IMR-90 (cell line): ENCODE measurements around the gene OCLN. TPM values are rescaled to one million over a fixed set of nuclear protein-coding genes. Genes with fewer than 3 reads are reported as not detected.

Experiments
- ATAC-seq: fragments of 200-7000 bp; cut with Tn5 transposase; 2 replicates; pipeline ENCODE4 v1.9.1; 2020; ENCODE audit warnings: low read depth, mild to moderate bottlenecking, moderate library complexity
- BruUV-seq: library from RNA; stranded (reverse); fragments of 400-500 nt; replicated peaks from 2 replicates; lab custom pipeline; 2021; lab: Mats Ljungman, UMichigan
- CTCF ChIA-PET: fragments of 300-600 bp; formaldehyde crosslinking; extraction: SDS; loops from one replicate; lab custom pipeline; 2021; ENCODE audit warnings: antibody characterized with exemption; lab: Yijun Ruan, JAX
- POLR2A ChIA-PET: fragments of 300-600 bp; sonication (Branson Sonifier 250); formaldehyde crosslinking; loops from one replicate; lab custom pipeline; 2022; ENCODE audit warnings: antibody characterized with exemption; ENCODE audit not compliant: unreplicated experiment; lab: Charles Lee
- DNase-seq: peaks from one replicate; pipeline ENCODE4 v3.0.0; 2013
- H2AFZ ChIP-seq: replicated peaks from 2 replicates; pipeline ENCODE3; 2013; ENCODE audit warnings: low read length, mild to moderate bottlenecking; ENCODE audit not compliant: poor library complexity
- H2AK5ac ChIP-seq: 2 replicates; pipeline ENCODE4 v1.6.1; 2013; ENCODE audit warnings: low read depth, low read length, inconsistent platforms
- H2AK9ac ChIP-seq: replicated peaks from 2 replicates; pipeline ENCODE3; 2013; ENCODE audit warnings: mild to moderate bottlenecking, low read depth, low read length, moderate library complexity; ENCODE audit not compliant: poor library complexity
- H2BK120ac ChIP-seq: 2 replicates; pipeline ENCODE4 v1.6.1; 2013; ENCODE audit warnings: low read depth, low read length, inconsistent platforms
- H2BK15ac ChIP-seq: 3 replicates; pipeline ENCODE4 v1.6.1; 2013; ENCODE audit warnings: low read depth, low read length, inconsistent platforms
- H2BK20ac ChIP-seq: 2 replicates; pipeline ENCODE4 v1.6.1; 2013; ENCODE audit warnings: low read depth, mild to moderate bottlenecking, inconsistent platforms, low read length, moderate library complexity
- H2BK5ac ChIP-seq: 2 replicates; pipeline ENCODE4 v1.6.1; 2013; ENCODE audit warnings: mild to moderate bottlenecking, low read depth, low read length, inconsistent platforms; ENCODE audit not compliant: poor library complexity, severe bottlenecking
- H3K14ac ChIP-seq: replicated peaks from 2 replicates; pipeline ENCODE4 v1.6.1; 2013; ENCODE audit warnings: low read depth, low read length, inconsistent platforms
- H3K18ac ChIP-seq: 2 replicates; pipeline ENCODE4 v1.6.1; 2013; ENCODE audit warnings: low read depth, low read length, control low read depth
- H3K23ac ChIP-seq: 2 replicates; pipeline ENCODE4 v1.6.1; 2013; ENCODE audit warnings: low read depth, low read length, inconsistent platforms
- H3K27ac ChIP-seq: 2 replicates; pipeline ENCODE4 v1.5.1; 2013; ENCODE audit warnings: mild to moderate bottlenecking, control low read depth, low read length; ENCODE audit not compliant: insufficient read depth
- H3K27me3 ChIP-seq: 2 replicates; pipeline ENCODE4 v1.6.1; 2013; ENCODE audit warnings: low read length; ENCODE audit not compliant: control insufficient read depth, insufficient read depth
- H3K36me3 ChIP-seq: 2 replicates; pipeline ENCODE4 v1.6.1; 2013; ENCODE audit warnings: low read length, mixed read lengths; ENCODE audit not compliant: control insufficient read depth, insufficient read depth
- H3K4ac ChIP-seq: 2 replicates; pipeline ENCODE4 v1.6.1; 2013; ENCODE audit warnings: low read depth, low read length, inconsistent platforms
- H3K4me1 ChIP-seq: 2 replicates; pipeline ENCODE4 v1.6.1; 2013; ENCODE audit warnings: low read length, mixed read lengths; ENCODE audit not compliant: control insufficient read depth, insufficient read depth
- H3K4me2 ChIP-seq: 2 replicates; pipeline ENCODE4 v1.6.1; 2013; ENCODE audit warnings: low read depth, mild to moderate bottlenecking, control low read depth, low read length, moderate library complexity
- H3K4me3 ChIP-seq: 2 replicates; pipeline ENCODE4 v1.5.1; 2013; ENCODE audit warnings: low read depth, mild to moderate bottlenecking, control low read depth, low read length, moderate library complexity; ENCODE audit not compliant: insufficient read depth
- H3K56ac ChIP-seq: 2 replicates; pipeline ENCODE4 v1.6.1; 2013; ENCODE audit warnings: low read length, inconsistent platforms; ENCODE audit not compliant: insufficient read depth; ENCODE audit errors: extremely low read depth
- H3K79me1 ChIP-seq, 2 experiments: 2 replicates each; pipeline ENCODE4 v1.6.1; 2013; ENCODE audit warnings: low read length in 2 of 2, inconsistent platforms in 1 of 2, low read depth in 1 of 2
- H3K9ac ChIP-seq: 2 replicates; pipeline ENCODE4 v1.6.1; 2013; ENCODE audit warnings: low read depth, low read length, control low read depth
- H3K9me1 ChIP-seq: 2 replicates; pipeline ENCODE4 v1.6.1; 2013; ENCODE audit warnings: low read length, inconsistent platforms; ENCODE audit not compliant: insufficient read depth
- H3K9me3 ChIP-seq: 2 replicates; pipeline ENCODE4 v1.6.1; 2013; ENCODE audit warnings: low read length; ENCODE audit not compliant: control insufficient read depth, insufficient read depth
- H4K20me1 ChIP-seq: 2 replicates; pipeline ENCODE4 v1.6.1; 2013; ENCODE audit warnings: low read length, inconsistent platforms; ENCODE audit not compliant: insufficient read depth
- H4K5ac ChIP-seq: 2 replicates; pipeline ENCODE4 v1.6.1; 2013; ENCODE audit warnings: mild to moderate bottlenecking, low read depth, low read length, control low read depth
- H4K8ac ChIP-seq, 2 experiments: 2 replicates each; pipeline ENCODE4 v1.6.1; 2013; ENCODE audit warnings: low read depth in 2 of 2, low read length in 2 of 2, control low read depth in 1 of 2, inconsistent platforms in 1 of 2
- H4K91ac ChIP-seq: 2 replicates; pipeline ENCODE4 v1.6.1; 2013; ENCODE audit warnings: low read depth, low read length, inconsistent platforms; ENCODE audit not compliant: insufficient read depth
- BHLHE40 ChIP-seq: fragments of 150-350 bp; IDR thresholded peaks from 2 replicates; pipeline ENCODE4 v1.6.1; 2016; ENCODE audit warnings: mild to moderate bottlenecking, low read depth, low read length
- CEBPB ChIP-seq: IDR thresholded peaks from 2 replicates; pipeline ENCODE4 v1.6.1; 2012; ENCODE audit warnings: low read depth, low read length, improper control_type of control experiment
- CHD1 ChIP-seq: IDR thresholded peaks from 2 replicates; pipeline ENCODE4 v1.6.1; 2012; ENCODE audit warnings: low read depth, low read length, improper control_type of control experiment
- FOS ChIP-seq: fragments of 150-350 bp; IDR thresholded peaks from 2 replicates; pipeline ENCODE4 v1.6.1; 2016; ENCODE audit warnings: low read depth, low read length
- MAFK ChIP-seq: IDR thresholded peaks from 2 replicates; pipeline ENCODE4 v1.6.1; 2012; ENCODE audit warnings: low read depth, low read length, improper control_type of control experiment
- MAZ ChIP-seq: IDR thresholded peaks from 2 replicates; pipeline ENCODE4 v1.6.1; 2012; ENCODE audit warnings: low read depth, mild to moderate bottlenecking, low read length, improper control_type of control experiment, moderate library complexity, borderline replicate concordance
- NFE2L2 ChIP-seq: fragments of 150-350 bp; IDR thresholded peaks from 2 replicates; pipeline ENCODE4 v1.6.1; 2016; ENCODE audit warnings: low read depth, mild to moderate bottlenecking, low read length
- POLR2A ChIP-seq: IDR thresholded peaks from 2 replicates; pipeline ENCODE4 v1.6.1; 2012; ENCODE audit warnings: mild to moderate bottlenecking, low read depth, low read length
- RAD21 ChIP-seq: IDR thresholded peaks from 2 replicates; pipeline ENCODE4 v1.6.1; 2012; ENCODE audit warnings: low read length, improper control_type of control experiment
- RFX5 ChIP-seq: IDR thresholded peaks from 2 replicates; pipeline ENCODE4 v1.8.0; 2012; ENCODE audit warnings: low read depth, mild to moderate bottlenecking, low read length, moderate library complexity
- SMC3 ChIP-seq: fragments of 150-350 bp; IDR thresholded peaks from 2 replicates; pipeline ENCODE4 v1.6.1; 2016; ENCODE audit warnings: low read depth, mild to moderate bottlenecking, antibody characterized with exemption, low read length, moderate library complexity
- WGBS, 2 experiments: methylation state at CpG; one replicate each; pipeline versions ENCODE4 v1.1.5 to v1.1.7; 2013; ENCODE audit warnings: missing lambda C conversion rate in 2 of 2; ENCODE audit not compliant: insufficient read length in 1 of 2; ENCODE audit errors: extremely low coverage in 2 of 2; 5-methylcytosine and 5-hydroxymethylcytosine counted together
- dilution Hi-C: fragments of 300-500 bp; cut with HindIII; formaldehyde crosslinking; loops from one replicate; pipeline ENCODE4 v1.14.3; 2018; ENCODE audit warnings: low sequenced_read_pairs; ENCODE audit not compliant: unreplicated experiment
- in situ Hi-C: fragments of 300-500 bp; cut with MboI; formaldehyde crosslinking; loops from 3 replicates; pipeline ENCODE4 v1.14.3; 2019; ENCODE audit warnings: low sequenced_read_pairs, inconsistent platforms, mixed read lengths
- intact Hi-C: fragments of 100-400 bp; cut with micrococcal nuclease; formaldehyde crosslinking; loops from 2 replicates; pipeline ENCODE4 v1.10.0; 2022
- polyA plus RNA-seq, 3 experiments: library from polyadenylated mRNA; depleted of rRNA; stranded (reverse); fragments of >200 nt; gene quantifications; 2 replicates each; pipeline ENCODE4 v1.2.3, GENCODE V29; 2012; ENCODE audit warnings: low replicate concordance in 1 of 3
- total RNA-seq: library from RNA; depleted of rRNA; stranded (reverse); fragments of >200 nt; gene quantifications from 2 replicates; pipeline ENCODE4 v1.2.3, GENCODE V29; 2012
- TF ChIP-seq, protein P1 (sequence below): conservative IDR thresholded peaks from 2 replicates; pipeline ENCODE4 v1.5.1; 2012; ENCODE audit warnings: mild to moderate bottlenecking, low read depth, low read length, improper control_type of control experiment

The OCLN gene
- total and polyA plus RNA-seq, 2 of the 4 experiments (the other 2 are of a cell fraction) = 0.72 to 0.99 TPM

DNA sequence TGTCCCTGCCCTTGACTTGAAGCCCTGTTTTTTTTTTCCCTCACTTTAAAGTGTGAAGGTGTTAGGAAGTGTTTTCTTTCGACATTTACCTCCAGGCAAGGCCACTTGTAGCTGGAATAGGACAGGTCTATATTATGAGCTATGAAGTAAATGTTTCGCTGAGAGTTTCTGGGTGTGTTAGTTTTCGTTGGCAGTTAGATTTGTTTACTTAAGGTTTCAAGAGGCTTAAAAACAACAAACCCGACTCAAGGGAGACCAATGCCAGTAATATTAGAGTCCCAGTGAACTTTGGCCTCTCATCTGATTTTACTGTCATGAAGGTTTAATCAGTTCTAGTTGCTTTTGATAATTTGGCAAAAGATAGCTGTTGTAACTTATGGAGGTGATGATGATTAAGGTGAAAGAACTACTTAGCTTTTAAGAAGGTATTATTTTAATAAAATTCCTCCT is 25.2 kb downstream of the OCLN start:
- H4K91ac ChIP-seq = no peak overlapping the region
- no peaks in the 10 kb centered on the region for H3K36me3 ChIP-seq
- no peaks in the 10 kb centered on the region for H3K79me1 ChIP-seq
- TF ChIP-seq, protein P1, sequence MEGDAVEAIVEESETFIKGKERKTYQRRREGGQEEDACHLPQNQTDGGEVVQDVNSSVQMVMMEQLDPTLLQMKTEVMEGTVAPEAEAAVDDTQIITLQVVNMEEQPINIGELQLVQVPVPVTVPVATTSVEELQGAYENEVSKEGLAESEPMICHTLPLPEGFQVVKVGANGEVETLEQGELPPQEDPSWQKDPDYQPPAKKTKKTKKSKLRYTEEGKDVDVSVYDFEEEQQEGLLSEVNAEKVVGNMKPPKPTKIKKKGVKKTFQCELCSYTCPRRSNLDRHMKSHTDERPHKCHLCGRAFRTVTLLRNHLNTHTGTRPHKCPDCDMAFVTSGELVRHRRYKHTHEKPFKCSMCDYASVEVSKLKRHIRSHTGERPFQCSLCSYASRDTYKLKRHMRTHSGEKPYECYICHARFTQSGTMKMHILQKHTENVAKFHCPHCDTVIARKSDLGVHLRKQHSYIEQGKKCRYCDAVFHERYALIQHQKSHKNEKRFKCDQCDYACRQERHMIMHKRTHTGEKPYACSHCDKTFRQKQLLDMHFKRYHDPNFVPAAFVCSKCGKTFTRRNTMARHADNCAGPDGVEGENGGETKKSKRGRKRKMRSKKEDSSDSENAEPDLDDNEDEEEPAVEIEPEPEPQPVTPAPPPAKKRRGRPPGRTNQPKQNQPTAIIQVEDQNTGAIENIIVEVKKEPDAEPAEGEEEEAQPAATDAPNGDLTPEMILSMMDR = no peak
- TF ChIP-seq BHLHE40 = no peak
- no peak for TF ChIP-seq POLR2A
- no peak for TF ChIP-seq MAZ
- no peak for TF ChIP-seq CHD1
- TF ChIP-seq RFX5 = no peak
- no peak for TF ChIP-seq SMC3
- no peak for TF ChIP-seq FOS
- TF ChIP-seq CEBPB = no peak
- no peak for TF ChIP-seq NFE2L2
- no peak for TF ChIP-seq MAFK
- no peak for TF ChIP-seq RAD21
- H3K4ac ChIP-seq = no peak overlapping the region
- no peak overlapping the region for H2BK5ac ChIP-seq
- no peaks in the 10 kb centered on the region for H4K20me1 ChIP-seq
- no peak overlapping the region for H2BK120ac ChIP-seq
- peak overlapping the region; percentile 38; the same call in 1 of the 2 replicates for H3K4me2 ChIP-seq
- H3K18ac ChIP-seq = no peak overlapping the region
- H2AK5ac ChIP-seq = no peak overlapping the region
- no TSS peak for BruUV-seq
- H4K5ac ChIP-seq = no peak overlapping the region
- H2BK20ac ChIP-seq = no peak overlapping the region; the same call in 1 of the 2 replicates
- no peak overlapping the region for H2BK15ac ChIP-seq
- no peak overlapping the region for H3K56ac ChIP-seq
- ChIA-PET CTCF (interaction anchor here (1.0 kb wide), 1 partner anchor 21 kb away, joined by 7 read pairs; no protein-coding TSS in a partner anchor), POLR2A (no interaction called here)
- intact Hi-C loops (no loop called here), dilution Hi-C loops (no loop called here), in situ Hi-C loops (no loop called here)
- peaks cover 11% of the 10 kb centered on the region for H3K4me1 ChIP-seq
- ATAC-seq (peak; percentile 38), DNase-seq (peak; percentile 40)
- H3K23ac ChIP-seq = 0 out of 2 replicates have a peak overlapping the region, but pooled peaks have one; percentile 56
- H3K14ac ChIP-seq = 0 out of 2 replicates have a peak overlapping the region, but pooled peaks have one; percentile 76
- H4K8ac ChIP-seq = no peak overlapping the region
- H3K9ac ChIP-seq = no peak overlapping the region
- H2AK9ac ChIP-seq = no peak overlapping the region
- no peak overlapping the region for H3K4me3 ChIP-seq
- no peaks in the 10 kb centered on the region for H3K9me3 ChIP-seq
- H2AFZ ChIP-seq = no peak overlapping the region
- H3K27me3 ChIP-seq = no peaks in the 10 kb centered on the region
- no peak overlapping the region for H3K27ac ChIP-seq
- no CpG with 5 or more reads among the region's 4 CpGs for WGBS, 2 experiments
- H3K9me1 ChIP-seq = no peaks in the 10 kb centered on the region
